ENCODE data around the gene KCNA2. TPM values are rescaled to one million over a fixed set of nuclear protein-coding genes. Genes with fewer than 3 reads are reported as not detected.

Gene KCNA2
- polyA plus RNA-seq, 1 of the 3 experiments (the other 2 are of a cell fraction): not detected

DNA sequence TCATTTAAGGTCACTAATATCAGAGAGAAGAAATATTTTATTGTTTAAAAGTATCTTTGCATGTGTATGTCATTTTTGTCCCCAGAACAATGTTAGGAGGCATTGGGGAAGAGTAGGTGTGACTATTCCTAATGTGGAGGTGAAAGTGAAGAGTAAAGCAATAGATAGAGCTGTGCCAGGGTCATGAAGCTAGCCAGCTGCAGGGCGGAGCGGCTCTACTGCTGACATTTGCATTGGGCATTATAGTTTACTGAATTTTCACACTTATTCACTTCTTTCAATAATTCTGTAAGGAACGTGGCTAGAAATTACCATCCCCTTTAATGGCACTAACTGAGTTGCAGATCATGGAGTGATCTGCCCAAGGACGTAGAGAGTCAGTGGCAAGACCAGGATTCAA, 35.3 kb downstream of the KCNA2 start (continued):
- TF ChIP-seq, protein P1, sequence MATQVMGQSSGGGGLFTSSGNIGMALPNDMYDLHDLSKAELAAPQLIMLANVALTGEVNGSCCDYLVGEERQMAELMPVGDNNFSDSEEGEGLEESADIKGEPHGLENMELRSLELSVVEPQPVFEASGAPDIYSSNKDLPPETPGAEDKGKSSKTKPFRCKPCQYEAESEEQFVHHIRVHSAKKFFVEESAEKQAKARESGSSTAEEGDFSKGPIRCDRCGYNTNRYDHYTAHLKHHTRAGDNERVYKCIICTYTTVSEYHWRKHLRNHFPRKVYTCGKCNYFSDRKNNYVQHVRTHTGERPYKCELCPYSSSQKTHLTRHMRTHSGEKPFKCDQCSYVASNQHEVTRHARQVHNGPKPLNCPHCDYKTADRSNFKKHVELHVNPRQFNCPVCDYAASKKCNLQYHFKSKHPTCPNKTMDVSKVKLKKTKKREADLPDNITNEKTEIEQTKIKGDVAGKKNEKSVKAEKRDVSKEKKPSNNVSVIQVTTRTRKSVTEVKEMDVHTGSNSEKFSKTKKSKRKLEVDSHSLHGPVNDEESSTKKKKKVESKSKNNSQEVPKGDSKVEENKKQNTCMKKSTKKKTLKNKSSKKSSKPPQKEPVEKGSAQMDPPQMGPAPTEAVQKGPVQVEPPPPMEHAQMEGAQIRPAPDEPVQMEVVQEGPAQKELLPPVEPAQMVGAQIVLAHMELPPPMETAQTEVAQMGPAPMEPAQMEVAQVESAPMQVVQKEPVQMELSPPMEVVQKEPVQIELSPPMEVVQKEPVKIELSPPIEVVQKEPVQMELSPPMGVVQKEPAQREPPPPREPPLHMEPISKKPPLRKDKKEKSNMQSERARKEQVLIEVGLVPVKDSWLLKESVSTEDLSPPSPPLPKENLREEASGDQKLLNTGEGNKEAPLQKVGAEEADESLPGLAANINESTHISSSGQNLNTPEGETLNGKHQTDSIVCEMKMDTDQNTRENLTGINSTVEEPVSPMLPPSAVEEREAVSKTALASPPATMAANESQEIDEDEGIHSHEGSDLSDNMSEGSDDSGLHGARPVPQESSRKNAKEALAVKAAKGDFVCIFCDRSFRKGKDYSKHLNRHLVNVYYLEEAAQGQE (IDR thresholded peaks at IDR 0.05; ENCODE audit: low read depth, low read length): no peak
- TF ChIP-seq CHD2 (IDR thresholded peaks at IDR 0.05; ENCODE audit: low read length, partially characterized antibody): no peak

DNA sequence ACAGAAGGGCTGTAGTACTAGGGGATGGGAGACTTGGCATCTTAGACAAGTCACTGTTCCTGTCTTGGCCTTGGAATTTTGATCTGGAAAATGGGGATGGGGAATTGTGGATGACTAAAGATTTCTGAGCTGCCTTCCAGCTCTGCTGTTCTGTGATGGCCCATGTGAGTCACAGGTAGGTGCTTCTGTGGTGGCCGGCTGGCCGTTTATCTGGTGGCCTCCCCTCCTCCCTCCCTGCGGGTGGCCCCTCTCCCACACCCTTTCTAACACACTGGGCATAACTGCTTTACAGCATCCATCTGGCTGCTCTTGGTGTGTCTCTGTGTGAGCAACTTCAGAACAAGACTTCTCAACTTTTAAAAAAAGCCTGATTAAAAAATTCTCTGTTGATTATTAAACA, 35.9 kb downstream of the KCNA2 start:
- no peaks in the 10 kb centered on the region for H3K9me3 ChIP-seq
- DNase-seq: no peak
- H3K79me2 ChIP-seq (ENCODE audit: insufficient read depth): no peaks in the 10 kb centered on the region
- POLR2A ChIA-PET: no interaction called here
- H2AFZ ChIP-seq (ENCODE audit: low read depth): no peak overlapping the region
- H3K9me2 ChIP-seq: no peaks in the 10 kb centered on the region
- H3K27me3 ChIP-seq (ENCODE audit: insufficient read depth): no peaks in the 10 kb centered on the region; the same call in 1 of the 2 replicates
- no peak overlapping the region for H3K4me3 ChIP-seq (ENCODE audit: low read depth in 2 of 2, low read length in 1 of 2)
- no peaks in the 10 kb centered on the region for H3K36me3 ChIP-seq (replicated peaks in 1 of 2; ENCODE audit: control insufficient read depth in 1 of 2, insufficient read depth in 2 of 2, low read length in 1 of 2)
- no peaks in the 10 kb centered on the region; a peak in 1 of 4 replicates for H3K4me1 ChIP-seq (ENCODE audit: control insufficient read depth in 1 of 2, insufficient read depth in 2 of 2, low read depth in 1 of 2, low read length in 1 of 2)
- no peaks in the 10 kb centered on the region for H3F3A ChIP-seq (replicated peaks; ENCODE audit: insufficient read depth)
- H3K27ac ChIP-seq (ENCODE audit: low read depth in 2 of 2, low read length in 1 of 2): no peak overlapping the region
- H3K4me2 ChIP-seq: no peak overlapping the region
- 23% methylated on average over 3 of the region's 3 CpGs for WGBS (ENCODE audit: low lambda C conversion rate)
- H4K20me1 ChIP-seq (ENCODE audit: insufficient read depth): no peaks in the 10 kb centered on the region
- CTCF ChIA-PET: no interaction called here
- no peak overlapping the region for H3K9ac ChIP-seq
- TF ChIP-seq RAD21 (IDR thresholded peaks at IDR 0.05; ENCODE audit: low read length) (no peak), JUND (IDR thresholded peaks at IDR 0.05) (no peak), FOXM1 (IDR thresholded peaks at IDR 0.05; ENCODE audit: low read depth) (no peak), FOXJ3 (CRISPR knock-in tag; IDR thresholded peaks at IDR 0.05) (no peak), SIN3A (IDR thresholded peaks at IDR 0.05; ENCODE audit: borderline replicate concordance, low read depth, low read length) (no peak), SMC3 (IDR thresholded peaks at IDR 0.05; ENCODE audit: low read depth, low read length) (no peak), GABPA (IDR thresholded peaks at IDR 0.05; ENCODE audit: low read depth) (no peak), MEF2A (IDR thresholded peaks at IDR 0.05; ENCODE audit: borderline replicate concordance, low read depth) (no peak), RFX5 (IDR thresholded peaks at IDR 0.05; ENCODE audit: low read length) (no peak), FOSL2 (IDR thresholded peaks at IDR 0.05; ENCODE audit: borderline replicate concordance, low read depth) (no peak), MXI1 (IDR thresholded peaks at IDR 0.05; ENCODE audit: low read depth, low read length) (no peak), ELF1 (IDR thresholded peaks at IDR 0.05) (no peak)
- TF ChIP-seq, protein P1 (IDR thresholded peaks at IDR 0.05; ENCODE audit: low read depth, low read length): no peak
- TF ChIP-seq, protein P2, sequence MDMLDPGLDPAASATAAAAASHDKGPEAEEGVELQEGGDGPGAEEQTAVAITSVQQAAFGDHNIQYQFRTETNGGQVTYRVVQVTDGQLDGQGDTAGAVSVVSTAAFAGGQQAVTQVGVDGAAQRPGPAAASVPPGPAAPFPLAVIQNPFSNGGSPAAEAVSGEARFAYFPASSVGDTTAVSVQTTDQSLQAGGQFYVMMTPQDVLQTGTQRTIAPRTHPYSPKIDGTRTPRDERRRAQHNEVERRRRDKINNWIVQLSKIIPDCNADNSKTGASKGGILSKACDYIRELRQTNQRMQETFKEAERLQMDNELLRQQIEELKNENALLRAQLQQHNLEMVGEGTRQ (IDR thresholded peaks at IDR 0.05; ENCODE audit: borderline replicate concordance, low read depth, low read length): no peak
- TF ChIP-seq, protein P3, sequence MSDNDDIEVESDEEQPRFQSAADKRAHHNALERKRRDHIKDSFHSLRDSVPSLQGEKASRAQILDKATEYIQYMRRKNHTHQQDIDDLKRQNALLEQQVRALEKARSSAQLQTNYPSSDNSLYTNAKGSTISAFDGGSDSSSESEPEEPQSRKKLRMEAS (IDR thresholded peaks at IDR 0.05; ENCODE audit: low read depth): no peak
- TF ChIP-seq, protein P4, sequence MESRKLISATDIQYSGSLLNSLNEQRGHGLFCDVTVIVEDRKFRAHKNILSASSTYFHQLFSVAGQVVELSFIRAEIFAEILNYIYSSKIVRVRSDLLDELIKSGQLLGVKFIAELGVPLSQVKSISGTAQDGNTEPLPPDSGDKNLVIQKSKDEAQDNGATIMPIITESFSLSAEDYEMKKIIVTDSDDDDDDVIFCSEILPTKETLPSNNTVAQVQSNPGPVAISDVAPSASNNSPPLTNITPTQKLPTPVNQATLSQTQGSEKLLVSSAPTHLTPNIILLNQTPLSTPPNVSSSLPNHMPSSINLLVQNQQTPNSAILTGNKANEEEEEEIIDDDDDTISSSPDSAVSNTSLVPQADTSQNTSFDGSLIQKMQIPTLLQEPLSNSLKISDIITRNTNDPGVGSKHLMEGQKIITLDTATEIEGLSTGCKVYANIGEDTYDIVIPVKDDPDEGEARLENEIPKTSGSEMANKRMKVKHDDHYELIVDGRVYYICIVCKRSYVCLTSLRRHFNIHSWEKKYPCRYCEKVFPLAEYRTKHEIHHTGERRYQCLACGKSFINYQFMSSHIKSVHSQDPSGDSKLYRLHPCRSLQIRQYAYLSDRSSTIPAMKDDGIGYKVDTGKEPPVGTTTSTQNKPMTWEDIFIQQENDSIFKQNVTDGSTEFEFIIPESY (IDR thresholded peaks at IDR 0.05; ENCODE audit: borderline replicate concordance, low read depth): no peak
- TF ChIP-seq, protein P5, sequence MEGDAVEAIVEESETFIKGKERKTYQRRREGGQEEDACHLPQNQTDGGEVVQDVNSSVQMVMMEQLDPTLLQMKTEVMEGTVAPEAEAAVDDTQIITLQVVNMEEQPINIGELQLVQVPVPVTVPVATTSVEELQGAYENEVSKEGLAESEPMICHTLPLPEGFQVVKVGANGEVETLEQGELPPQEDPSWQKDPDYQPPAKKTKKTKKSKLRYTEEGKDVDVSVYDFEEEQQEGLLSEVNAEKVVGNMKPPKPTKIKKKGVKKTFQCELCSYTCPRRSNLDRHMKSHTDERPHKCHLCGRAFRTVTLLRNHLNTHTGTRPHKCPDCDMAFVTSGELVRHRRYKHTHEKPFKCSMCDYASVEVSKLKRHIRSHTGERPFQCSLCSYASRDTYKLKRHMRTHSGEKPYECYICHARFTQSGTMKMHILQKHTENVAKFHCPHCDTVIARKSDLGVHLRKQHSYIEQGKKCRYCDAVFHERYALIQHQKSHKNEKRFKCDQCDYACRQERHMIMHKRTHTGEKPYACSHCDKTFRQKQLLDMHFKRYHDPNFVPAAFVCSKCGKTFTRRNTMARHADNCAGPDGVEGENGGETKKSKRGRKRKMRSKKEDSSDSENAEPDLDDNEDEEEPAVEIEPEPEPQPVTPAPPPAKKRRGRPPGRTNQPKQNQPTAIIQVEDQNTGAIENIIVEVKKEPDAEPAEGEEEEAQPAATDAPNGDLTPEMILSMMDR (IDR thresholded peaks at IDR 0.05): no peak
- TF ChIP-seq, protein P6, sequence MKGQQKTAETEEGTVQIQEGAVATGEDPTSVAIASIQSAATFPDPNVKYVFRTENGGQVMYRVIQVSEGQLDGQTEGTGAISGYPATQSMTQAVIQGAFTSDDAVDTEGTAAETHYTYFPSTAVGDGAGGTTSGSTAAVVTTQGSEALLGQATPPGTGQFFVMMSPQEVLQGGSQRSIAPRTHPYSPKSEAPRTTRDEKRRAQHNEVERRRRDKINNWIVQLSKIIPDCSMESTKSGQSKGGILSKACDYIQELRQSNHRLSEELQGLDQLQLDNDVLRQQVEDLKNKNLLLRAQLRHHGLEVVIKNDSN (IDR thresholded peaks at IDR 0.05; ENCODE audit: borderline replicate concordance, low read depth): no peak

All from SK-N-SH (cell line).